ENCODE measurements around the gene INPP4B.
"Not testable (repeated sequence)": the region's sequence is repeated elsewhere in the genome, so short reads cannot be mapped to it uniquely, and the experiment has no call there.

Gene INPP4B

DNA sequence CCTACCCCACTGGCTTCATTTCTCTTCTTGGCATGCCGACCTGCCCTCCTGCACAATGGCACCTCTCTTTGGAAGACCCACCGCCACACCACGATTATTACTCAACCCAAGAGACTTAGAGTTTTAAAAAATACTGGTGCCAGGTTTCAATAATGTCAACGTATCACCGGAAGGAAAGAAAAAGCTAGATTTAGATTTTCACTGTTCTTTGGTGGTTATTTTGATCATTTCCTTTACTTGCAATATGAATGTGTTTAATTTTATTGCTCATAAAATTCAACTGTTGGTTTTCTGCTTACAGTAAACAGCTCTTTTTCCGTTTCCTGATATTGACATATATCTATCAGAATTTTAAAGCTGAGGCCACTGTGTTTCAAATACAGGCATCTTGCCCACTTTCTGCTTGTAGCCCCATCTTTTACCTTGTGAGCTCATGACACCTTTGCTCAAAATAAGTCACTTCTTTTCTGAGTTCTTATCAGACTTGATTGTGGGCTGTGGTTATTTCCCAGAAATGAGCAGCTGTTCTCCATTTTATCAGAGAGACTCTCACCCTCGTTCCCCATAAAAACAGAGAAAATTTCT is 439.1 kb downstream of the INPP4B start:
- no peak for DNase-seq

DNA sequence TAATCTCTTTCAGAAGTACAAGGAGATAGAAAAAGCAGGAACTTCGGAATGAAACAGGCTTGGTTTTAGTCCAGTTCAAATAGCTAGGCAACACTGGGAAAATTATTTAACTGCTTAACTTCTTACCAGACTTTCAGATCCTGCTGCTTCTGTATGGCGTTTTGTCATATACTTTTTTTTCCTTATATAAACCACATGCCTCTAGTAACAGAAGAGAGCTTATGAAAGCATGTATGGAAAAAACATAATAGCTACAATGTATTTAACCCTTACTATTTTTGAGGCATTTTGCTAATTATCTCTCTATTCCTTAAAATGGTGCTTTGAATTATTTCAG is 439.6 kb downstream of the INPP4B start:
- no peak for DNase-seq

DNA sequence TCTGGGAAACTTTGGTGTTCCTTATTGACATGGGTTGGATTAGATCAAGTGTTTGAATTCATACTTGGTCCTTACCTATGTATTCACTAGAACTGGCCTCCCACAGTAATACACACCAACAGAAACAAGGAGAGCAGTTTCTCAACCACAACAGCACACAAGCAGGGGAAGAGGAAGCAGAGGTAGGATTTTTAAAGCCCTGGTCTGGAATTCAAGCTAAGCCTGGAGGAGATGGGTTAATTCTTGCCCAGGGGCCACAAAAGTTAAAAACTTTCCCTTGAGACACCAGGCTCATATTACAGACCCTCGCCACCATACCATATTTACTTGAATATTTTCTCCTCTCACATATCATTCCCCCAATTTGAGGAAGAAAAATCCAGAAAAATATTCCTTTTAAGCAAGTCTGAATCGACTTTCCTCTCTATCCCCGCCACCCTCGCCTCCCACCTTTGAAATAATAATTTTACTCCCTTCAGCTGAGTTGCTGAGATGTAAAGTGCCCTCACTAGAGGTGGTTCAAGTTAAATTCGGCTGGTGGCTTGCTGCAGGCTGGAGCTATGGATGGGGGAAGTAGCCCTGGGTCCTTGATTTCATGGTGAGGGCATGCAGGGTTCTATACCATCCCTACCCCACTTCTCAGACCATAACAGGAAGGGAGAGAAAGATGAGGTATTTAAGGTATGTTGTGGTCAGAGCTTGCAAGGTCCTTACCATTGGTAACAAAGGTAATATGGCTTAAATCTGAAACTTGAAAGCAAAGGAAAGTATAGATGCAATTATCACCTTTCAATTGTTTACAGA is 440.2 kb downstream of the INPP4B start:
- DNase-seq, result peak in 1 of 14 donors; percentile 25

DNA sequence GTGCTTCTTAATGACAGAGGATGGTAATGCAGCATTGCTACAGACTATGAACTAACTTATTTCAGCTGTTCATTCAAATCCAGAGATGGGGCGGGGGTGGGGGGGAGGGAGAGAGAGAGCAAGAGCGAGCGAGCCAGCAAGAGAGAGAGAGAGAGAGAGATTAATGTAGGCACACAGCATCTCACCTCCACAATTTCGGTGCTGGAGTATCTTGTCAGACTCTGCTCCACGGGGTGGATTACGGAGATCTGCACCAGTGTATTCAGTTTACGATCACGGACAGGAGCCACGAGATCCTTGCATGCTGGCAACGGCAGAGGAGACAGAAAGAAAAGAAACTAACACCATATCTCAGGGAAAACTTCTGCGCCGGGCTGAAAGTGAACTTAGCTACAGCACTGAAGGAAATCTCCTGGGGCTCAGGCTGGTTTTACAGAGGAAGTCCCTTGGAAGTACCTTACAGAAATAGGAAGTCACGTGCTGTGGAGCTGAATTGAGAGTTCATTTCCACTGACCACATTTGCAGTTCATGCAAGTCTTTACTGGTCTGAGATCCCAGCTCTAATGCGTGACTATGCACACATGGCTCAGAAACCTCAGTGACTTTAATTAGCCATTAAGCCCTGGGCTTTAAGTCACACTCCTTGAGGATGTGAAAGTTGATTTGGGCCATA is 440.9 kb downstream of the INPP4B start:
- DNase-seq, result peak in 9 of 14 donors; percentile 13 to 68 (median 29)

GRCh38 chr4:142404191-142404611 is 441.9 kb downstream of the INPP4B start:
- DNase-seq, result no peak

- DNase-seq, result peak in 2 of 14 donors; percentile 8 to 12
Observed at GRCh38 chr4:142402900-142403299, 443.2 kb downstream of the INPP4B start.

DNA sequence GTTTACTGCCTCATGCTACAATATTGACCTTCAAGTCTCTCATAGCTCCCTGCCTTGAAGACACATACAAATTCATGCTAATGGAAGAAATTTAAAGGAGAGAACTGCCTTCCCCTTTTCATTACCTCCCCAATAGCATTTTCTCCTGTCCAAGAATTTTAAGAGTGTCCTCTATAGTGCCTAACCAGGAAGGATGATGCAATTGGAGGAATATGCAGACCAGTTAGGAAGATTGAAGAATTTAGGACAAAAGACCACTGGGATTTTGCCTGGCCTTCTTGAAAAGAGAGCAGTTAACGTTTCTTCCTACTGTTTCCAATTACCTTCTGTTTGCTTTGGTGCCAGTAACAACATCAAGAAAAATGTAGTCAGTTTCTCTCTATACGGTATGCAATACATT is 443.9 kb downstream of the INPP4B start:
- DNase-seq, result no peak

- DNase-seq, result not testable (repeated sequence)
Observed at GRCh38 chr4:142397364-142397991, 448.6 kb downstream of the INPP4B start.

GRCh38 chr4:142396279-142396678 is 449.8 kb downstream of the INPP4B start:
- DNase-seq, result no peak

DNA sequence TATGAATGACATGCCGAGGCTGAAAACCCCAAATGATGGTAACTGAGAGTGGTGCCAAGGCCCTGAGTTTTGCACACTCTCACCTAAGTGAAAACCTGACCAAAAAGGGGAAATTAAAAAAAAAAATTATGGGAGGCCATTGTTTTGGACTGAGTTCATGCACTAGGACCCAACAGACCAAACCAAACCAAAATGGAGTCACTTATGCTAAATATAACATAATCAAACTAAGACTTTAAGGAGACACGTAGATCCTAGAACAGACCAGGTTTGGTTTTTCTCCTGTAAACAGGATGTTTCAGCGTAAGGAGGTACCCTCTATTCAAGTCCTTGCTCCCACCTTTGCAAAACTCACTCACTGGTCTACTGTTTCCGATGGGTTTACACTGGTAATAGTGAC is 453.0 kb downstream of the INPP4B start:
- DNase-seq, result no peak

GRCh38 chr4:142386856-142387255 is 459.2 kb downstream of the INPP4B start:
- DNase-seq, result no peak

- no peak for DNase-seq
Observed at GRCh38 chr4:142386449-142386848, 459.7 kb downstream of the INPP4B start.

DNA sequence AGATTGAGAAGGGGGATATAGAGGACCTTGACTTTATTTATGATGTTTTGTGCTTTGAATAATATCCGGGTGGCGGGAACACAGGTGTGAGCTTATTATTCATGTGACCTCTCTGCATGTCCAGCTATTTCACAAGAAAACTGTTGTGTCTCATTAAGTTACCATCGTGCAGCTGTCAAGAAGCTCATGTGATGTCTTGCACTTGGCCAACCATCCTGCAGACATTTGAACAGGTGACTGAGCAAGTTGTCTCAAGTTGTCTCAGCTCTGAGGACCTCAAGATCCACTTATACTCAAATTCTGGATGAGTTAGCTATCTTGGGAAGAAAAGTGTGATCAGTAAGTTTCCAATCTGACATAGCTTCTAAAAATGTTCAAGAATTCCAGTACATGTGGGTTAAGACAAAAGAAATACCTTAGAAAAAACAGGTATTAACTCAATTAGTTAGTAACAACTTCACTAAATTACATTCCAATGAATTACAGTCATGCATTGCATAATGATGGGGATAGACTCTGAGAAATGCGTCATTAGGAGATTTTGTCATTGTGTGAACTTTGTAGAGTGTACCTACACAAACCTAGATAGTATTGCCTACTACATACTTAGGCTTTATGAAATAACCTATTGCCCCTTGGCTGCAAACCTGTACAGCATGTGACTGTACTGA is 462.2 kb downstream of the INPP4B start:
- DNase-seq, result no peak

DNA sequence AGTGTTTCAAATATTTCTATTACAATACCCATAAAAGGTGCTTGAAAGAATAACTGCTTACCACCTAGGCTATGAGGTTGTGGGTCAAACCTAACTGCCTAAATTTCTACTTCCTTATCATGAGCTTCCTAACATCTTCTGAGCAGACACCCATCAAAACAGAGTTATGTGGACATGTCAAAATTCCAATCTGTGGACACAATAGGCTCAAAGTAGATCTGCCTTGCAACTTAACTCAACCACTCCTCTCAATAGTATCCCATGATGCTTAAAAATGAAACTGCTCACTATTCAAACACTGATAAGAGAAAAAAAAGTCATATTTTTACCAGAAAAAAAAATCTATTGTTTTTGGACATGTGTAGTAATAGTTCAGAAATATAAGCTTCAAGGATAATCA is 462.7 kb downstream of the INPP4B start:
- no peak for DNase-seq

DNA sequence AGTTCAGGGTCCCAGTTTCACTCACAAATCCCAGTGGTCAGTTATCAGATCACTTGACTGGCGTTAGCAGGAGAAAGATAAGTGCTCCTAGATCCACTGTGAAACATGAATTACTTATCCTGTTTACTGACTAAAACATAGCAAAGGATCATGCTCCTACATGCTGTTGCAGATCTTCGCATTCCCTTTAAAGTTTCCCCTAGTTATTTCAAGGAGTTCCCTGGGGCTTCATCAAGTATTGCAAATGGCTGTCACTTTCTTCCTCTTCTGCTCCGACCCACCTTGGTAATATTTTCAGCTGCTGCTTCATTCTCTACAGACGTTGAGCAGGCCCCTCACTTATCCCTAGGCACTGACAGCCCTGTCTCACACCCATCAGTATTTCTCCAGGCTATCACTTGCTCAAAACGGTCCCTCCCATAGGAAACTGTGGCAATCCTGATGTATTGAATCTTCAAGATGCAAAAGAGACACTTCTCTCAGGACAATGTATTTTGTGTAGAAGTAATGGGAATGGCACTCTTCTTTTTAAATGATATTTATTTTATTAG is 466.0 kb downstream of the INPP4B start:
- DNase-seq, result no peak

GRCh38 chr4:142379277-142380051 is 466.6 kb downstream of the INPP4B start:
- DNase-seq, result no peak

- DNase-seq, result no peak
Observed at GRCh38 chr4:142378179-142378578, 467.9 kb downstream of the INPP4B start.

- no peak for DNase-seq
Observed at GRCh38 chr4:142377342-142378091, 468.6 kb downstream of the INPP4B start.

DNA sequence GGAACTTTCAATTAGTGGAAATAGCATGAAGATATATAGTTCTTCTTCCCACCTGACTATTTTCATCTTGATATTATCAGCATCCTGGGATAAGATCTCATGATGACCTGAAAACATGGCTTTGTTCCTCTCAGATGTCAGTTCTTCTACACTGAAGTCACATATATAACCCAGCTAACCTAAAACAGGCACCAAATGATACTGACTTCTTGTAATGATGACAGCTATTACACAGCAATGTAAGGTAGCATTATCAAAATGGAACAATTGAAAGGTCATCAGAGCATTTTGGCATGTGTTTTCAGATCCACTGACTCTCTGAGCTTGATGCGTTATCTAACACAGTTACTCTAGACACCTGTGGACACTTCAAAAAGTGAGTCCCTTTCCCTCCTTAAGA is 469.9 kb downstream of the INPP4B start:
- no peak for DNase-seq

GRCh38 chr4:142373610-142374009 is 472.5 kb downstream of the INPP4B start:
- DNase-seq, result no peak

Data from C1 segment of cervical spinal cord (tissue), 14 donors.